DMS79 treated with DMSO at 0.1 percent for 48 hours (cell line): ENCODE measurements around the gene NFKB1.

Experiments
- DNase-seq: peaks from one replicate; lab custom pipeline; 2025; lab: John Stamatoyannopoulos, UW

The NFKB1 gene

GRCh38 chr4:102625232-102625930 is 124.2 kb downstream of the NFKB1 start:
- no peak for DNase-seq

GRCh38 chr4:102627831-102628523 is 126.8 kb downstream of the NFKB1 start:
- no peak for DNase-seq

- DNase-seq: no peak
Measured at GRCh38 chr4:102629673-102630072, 128.5 kb downstream of the NFKB1 start.

GRCh38 chr4:102631616-102632015 is 130.5 kb downstream of the NFKB1 start:
- DNase-seq: no peak

GRCh38 chr4:102632241-102633065 is 131.3 kb downstream of the NFKB1 start:
- no peak for DNase-seq

- DNase-seq: no peak
Measured at GRCh38 chr4:102633100-102633499, 131.9 kb downstream of the NFKB1 start.

GRCh38 chr4:102637391-102637790 is 136.2 kb downstream of the NFKB1 start:
- no peak for DNase-seq

- DNase-seq: no peak
Measured at GRCh38 chr4:102638621-102639020, 137.5 kb downstream of the NFKB1 start.

- DNase-seq: no peak
Measured at GRCh38 chr4:102639598-102639997, 138.4 kb downstream of the NFKB1 start.

- no peak for DNase-seq
Measured at GRCh38 chr4:102640669-102641068, 139.5 kb downstream of the NFKB1 start.

- no peak for DNase-seq
Measured at GRCh38 chr4:102641793-102642192, 140.6 kb downstream of the NFKB1 start.

- DNase-seq: no peak
Measured at GRCh38 chr4:102642631-102643298, 141.6 kb downstream of the NFKB1 start.

GRCh38 chr4:102647117-102647516 is 146.0 kb downstream of the NFKB1 start:
- DNase-seq: no peak

- DNase-seq: no peak
Measured at GRCh38 chr4:102657206-102657605, 156.0 kb downstream of the NFKB1 start.

GRCh38 chr4:102663073-102663472 is 161.9 kb downstream of the NFKB1 start:
- DNase-seq: no peak

- no peak for DNase-seq
Measured at GRCh38 chr4:102665527-102665926, 164.4 kb downstream of the NFKB1 start.
